PC-3 (cell line): ENCODE measurements around the gene BCHE. TPM values are rescaled to one million over a fixed set of nuclear protein-coding genes. Genes with fewer than 3 reads are reported as not detected.
A peak's percentile ranks its signal among the peaks of the same experiment; 100 is the strongest.

ENCODE experiments used
- ATAC-seq: fragments of 200-7000 bp; cut with Tn5 transposase; 2 replicates; pipeline ENCODE4 v1.9.1; 2020; ENCODE audit warnings: mild to moderate bottlenecking, moderate library complexity
- BruUV-seq: library from RNA; stranded (reverse); fragments of 400-500 nt; replicated peaks from 2 replicates; lab custom pipeline; 2021; lab: Mats Ljungman, UMichigan
- CTCF ChIA-PET: fragments of 300-600 bp; sonication (Branson Sonifier 250); formaldehyde crosslinking; loops from one replicate; lab custom pipeline; 2022; ENCODE audit warnings: antibody characterized with exemption; lab: Charles Lee
- POLR2A ChIA-PET: fragments of 300-600 bp; sonication (Branson Sonifier 250); formaldehyde crosslinking; loops from one replicate; lab custom pipeline; 2022; ENCODE audit warnings: antibody characterized with exemption; ENCODE audit not compliant: unreplicated experiment; lab: Charles Lee
- DNase-seq: peaks from one replicate; pipeline ENCODE4 v3.0.0-alpha.2; 2015
- H2AFZ ChIP-seq: fragments of 300-600 bp; sonication (generic); 2 replicates; pipeline ENCODE4 v1.6.0; 2016; ENCODE audit warnings: antibody characterized with exemption, low read length
- H3F3A ChIP-seq: fragments of 300-600 bp; sonication (generic); one replicate; pipeline ENCODE4 v1.6.0; 2017; ENCODE audit warnings: antibody characterized with exemption, low read length, control low read depth, mild to moderate bottlenecking; ENCODE audit not compliant: unreplicated experiment
- H3K27ac ChIP-seq: fragments of 300-600 bp; sonication (generic); 2 replicates; pipeline ENCODE4 v1.5.1; 2016; ENCODE audit warnings: mild to moderate bottlenecking, low read length
- H3K27me3 ChIP-seq: fragments of 300-600 bp; sonication (generic); 2 replicates; pipeline ENCODE4 v1.6.1; 2016; ENCODE audit warnings: low read length, mixed read lengths
- H3K36me3 ChIP-seq: fragments of 300-600 bp; sonication (generic); 2 replicates; pipeline ENCODE4 v1.6.1; 2016; ENCODE audit warnings: low read depth, mixed run types, low read length, mixed read lengths
- H3K4me1 ChIP-seq: fragments of 300-600 bp; sonication (generic); 2 replicates; pipeline ENCODE4 v1.5.1; 2016; ENCODE audit warnings: low read length; ENCODE audit not compliant: insufficient read depth
- H3K4me2 ChIP-seq: fragments of 300-600 bp; sonication (generic); 2 replicates; pipeline ENCODE4 v1.6.0; 2016; ENCODE audit warnings: low read length
- H3K4me3 ChIP-seq: fragments of 300-600 bp; sonication (generic); 2 replicates; pipeline ENCODE4 v1.5.1; 2016; ENCODE audit warnings: mild to moderate bottlenecking, low read length, mixed read lengths
- H3K79me2 ChIP-seq: fragments of 300-600 bp; sonication (generic); 2 replicates; pipeline ENCODE4 v1.6.1; 2017; ENCODE audit warnings: low read length, mixed read lengths
- H3K9ac ChIP-seq: fragments of 300-600 bp; sonication (generic); 2 replicates; pipeline ENCODE4 v1.6.0; 2016; ENCODE audit warnings: mild to moderate bottlenecking, low read length
- H3K9me2 ChIP-seq: fragments of 300-600 bp; sonication (generic); replicated peaks from 2 replicates; pipeline ENCODE4 v1.6.1; 2016; ENCODE audit warnings: mixed run types, low read length, mixed read lengths
- H3K9me3 ChIP-seq: fragments of 300-600 bp; sonication (generic); 2 replicates; pipeline ENCODE4 v1.6.1; 2016; ENCODE audit warnings: low read length, mixed read lengths
- H4K20me1 ChIP-seq: fragments of 300-600 bp; sonication (generic); 2 replicates; pipeline ENCODE4 v1.6.1; 2016; ENCODE audit warnings: low read length, mixed read lengths
- CTCF ChIP-seq: fragments of 300-600 bp; sonication (generic); conservative IDR thresholded peaks from 2 replicates; pipeline ENCODE4 v1.5.1; 2017; ENCODE audit warnings: antibody characterized with exemption, low read depth, mild to moderate bottlenecking, low read length
- EZH2 ChIP-seq: fragments of 300-600 bp; sonication (generic); IDR thresholded peaks from one replicate; pipeline ENCODE4 v1.6.1; 2017; ENCODE audit warnings: antibody characterized with exemption, mild to moderate bottlenecking, low read length; ENCODE audit not compliant: unreplicated experiment
- EZH2phosphoT487 ChIP-seq: fragments of 300-600 bp; sonication (generic); IDR thresholded peaks from 2 replicates; pipeline ENCODE4 v1.6.1; 2018; ENCODE audit warnings: mild to moderate bottlenecking, antibody characterized with exemption, low read length, borderline replicate concordance
- intact Hi-C: fragments of 100-400 bp; cut with micrococcal nuclease; formaldehyde crosslinking; loops from 2 replicates; pipeline ENCODE4 v1.9.0; 2023
- total RNA-seq: library from RNA; depleted of rRNA; stranded (reverse); fragments of >200 nt; gene quantifications from 2 replicates; pipeline ENCODE4 v1.2.3, GENCODE V29; 2014

BCHE gene
- total RNA-seq, 1 experiment from 2014 or later, result 0.18 TPM

GRCh38 chr3:165837801-165838200, 578 bp upstream of the BCHE start:
- H3K9me2 ChIP-seq, result no peaks in the 10 kb centered on the region
- ChIA-PET POLR2A (no interaction called here), CTCF (no interaction called here)
- no peak overlapping the region for H3K4me3 ChIP-seq
- H3K9me3 ChIP-seq, result no peaks in the 10 kb centered on the region; the same call in 1 of the 2 replicates
- no peak overlapping the region for H3K27ac ChIP-seq
- no peak overlapping the region for H2AFZ ChIP-seq
- H3K9ac ChIP-seq, result no peak overlapping the region
- BruUV-seq, result no TSS peak
- DNase-seq (no peak), ATAC-seq (no peak)
- H3K36me3 ChIP-seq, result no peaks in the 10 kb centered on the region
- no peaks in the 10 kb centered on the region for H3K79me2 ChIP-seq
- TF ChIP-seq EZH2 (no peak), CTCF (no peak), EZH2phosphoT487 (no peak)
- intact Hi-C loops, result no loop called here
- no peaks in the 10 kb centered on the region for H3K4me1 ChIP-seq
- H4K20me1 ChIP-seq, result no peaks in the 10 kb centered on the region
- H3F3A ChIP-seq, result no peaks in the 10 kb centered on the region
- no peaks in the 10 kb centered on the region for H3K27me3 ChIP-seq
- no peak overlapping the region for H3K4me2 ChIP-seq

- Histone ChIP-seq H3K9ac (no peak overlapping the region), H4K20me1 (no peaks in the 10 kb centered on the region), H3K36me3 (no peaks in the 10 kb centered on the region), H3K79me2 (no peaks in the 10 kb centered on the region), H3K27me3 (no peaks in the 10 kb centered on the region), H3K27ac (no peak overlapping the region), H2AFZ (0 out of 2 replicates have a peak overlapping the region, but pooled peaks have one; percentile 16), H3F3A (no peaks in the 10 kb centered on the region), H3K4me1 (no peaks in the 10 kb centered on the region), H3K9me2 (no peaks in the 10 kb centered on the region), H3K9me3 (no peaks in the 10 kb centered on the region), H3K4me3 (no peak overlapping the region), H3K4me2 (no peak overlapping the region)
- intact Hi-C loops, result no loop called here
- no peak for TF ChIP-seq EZH2
- TF ChIP-seq CTCF, result no peak
- no peak for TF ChIP-seq EZH2phosphoT487
- ATAC-seq, result no peak
- POLR2A ChIA-PET, result no interaction called here
- CTCF ChIA-PET, result no interaction called here
- no peak for DNase-seq
- BruUV-seq, result no TSS peak
Measured at GRCh38 chr3:165835431-165835830, 1.8 kb downstream of the BCHE start.

GRCh38 chr3:165830746-165831145, 6.5 kb downstream of the BCHE start:
- Histone ChIP-seq H3K4me3 (no peak overlapping the region), H3K36me3 (no peaks in the 10 kb centered on the region), H2AFZ (no peak overlapping the region), H3K9ac (no peak overlapping the region), H3K9me2 (no peaks in the 10 kb centered on the region), H3K4me1 (no peaks in the 10 kb centered on the region), H3F3A (no peaks in the 10 kb centered on the region), H3K9me3 (no peaks in the 10 kb centered on the region), H3K27me3 (no peaks in the 10 kb centered on the region), H3K79me2 (no peaks in the 10 kb centered on the region), H4K20me1 (no peaks in the 10 kb centered on the region), H3K4me2 (no peak overlapping the region), H3K27ac (no peak overlapping the region)
- ATAC-seq (no peak), DNase-seq (no peak)
- ChIA-PET POLR2A (no interaction called here), CTCF (no interaction called here)
- TF ChIP-seq EZH2phosphoT487 (no peak), CTCF (no peak), EZH2 (no peak)
- intact Hi-C loops, result no loop called here
- BruUV-seq, result no TSS peak
